OCI-LY7 (cell line): ENCODE results near the gene THYN1.

ENCODE experiments used
- CTCF ChIP-seq: fragments of 200-600 bp; sonication (generic); conservative IDR thresholded peaks from 2 replicates; pipeline ENCODE4 v1.5.1; 2014; ENCODE audit warnings: mild to moderate bottlenecking, antibody characterized with exemption, low read length, moderate library complexity, mixed read lengths
- EZH2phosphoT487 ChIP-seq: fragments of 200-600 bp; sonication (generic); IDR thresholded peaks from 2 replicates; pipeline ENCODE4 v1.6.1; 2018; ENCODE audit warnings: low read depth, borderline replicate concordance, mild to moderate bottlenecking, mixed run types, antibody characterized with exemption, low read length, moderate library complexity, mixed read lengths

- TF ChIP-seq CTCF (no peak), EZH2phosphoT487 (no peak)
Measured at GRCh38 chr11:134273317-134273712, 20.2 kb upstream of the THYN1 start.
